ENCODE results near the gene IER3IP1.

DNA sequence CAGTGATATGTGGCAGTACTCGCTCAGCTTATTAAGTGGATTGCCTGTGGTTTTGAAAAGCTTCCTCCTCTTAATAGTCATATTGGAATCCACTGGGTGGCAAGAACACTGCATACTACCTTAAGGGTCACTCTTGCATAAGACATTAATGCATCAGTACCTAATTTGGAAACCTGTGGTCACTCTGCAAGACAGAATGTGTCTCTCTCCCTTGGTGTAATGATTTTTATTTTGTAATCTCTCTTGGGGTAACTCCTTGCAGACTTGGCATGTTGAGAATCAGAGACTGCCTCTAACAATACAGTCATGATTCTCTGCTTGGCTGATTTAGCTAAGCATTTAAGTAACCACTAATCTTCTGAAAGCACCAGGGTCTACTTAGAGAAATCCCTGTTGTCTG is 33.0 kb upstream of the IER3IP1 start:
- TF ChIP-seq POLR2AphosphoS5 (IDR thresholded peaks at IDR 0.05; ENCODE audit: low read depth, low read length) (no peak), POLR2A (IDR thresholded peaks at IDR 0.05; ENCODE audit: low read depth, low read length) (no peak), TAF1 (IDR thresholded peaks at IDR 0.05; ENCODE audit: low read depth, low read length) (no peak), PAX5 (IDR thresholded peaks at IDR 0.05; ENCODE audit: insufficient read depth, low read length, severe bottlenecking) (no peak), SPI1 (IDR thresholded peaks at IDR 0.05; ENCODE audit: low read depth, low read length) (no peak), POU2F2 (IDR thresholded peaks at IDR 0.05; ENCODE audit: low read depth, low read length) (no peak)

All from GM12891 (cell line).